Smooth muscle cell (in vitro differentiated cells): ENCODE data around the gene TBKBP1. TPM values are rescaled to one million over a fixed set of nuclear protein-coding genes. Genes with fewer than 3 reads are reported as not detected.

ENCODE experiments used
- DNase-seq: peaks from one replicate; lab custom pipeline; 2025; ENCODE audit not compliant: unreplicated experiment; lab: John Stamatoyannopoulos, UW
- H2AFZ ChIP-seq: fragments of 200-600 bp; sonication (generic); 2 replicates; pipeline ENCODE4 v1.6.0; 2016; ENCODE audit warnings: antibody characterized with exemption, low read depth, mild to moderate bottlenecking
- H3F3A ChIP-seq: fragments of 200-600 bp; sonication (generic); 2 replicates; pipeline ENCODE4 v1.6.0; 2017; ENCODE audit warnings: antibody characterized with exemption, low read depth
- H3K27ac ChIP-seq: fragments of 200-600 bp; sonication (generic); 2 replicates; pipeline ENCODE4 v1.5.1; 2016; ENCODE audit warnings: low read depth, mild to moderate bottlenecking
- H3K27me3 ChIP-seq: fragments of 200-600 bp; sonication (generic); 2 replicates; pipeline ENCODE4 v1.6.1; 2016; ENCODE audit warnings: low read depth, mild to moderate bottlenecking
- H3K36me3 ChIP-seq: fragments of 200-600 bp; sonication (generic); 2 replicates; pipeline ENCODE4 v1.5.1; 2016; ENCODE audit warnings: low read depth
- H3K4me1 ChIP-seq: fragments of 200-600 bp; sonication (generic); 2 replicates; pipeline ENCODE4 v1.5.1; 2016; ENCODE audit warnings: low read depth
- H3K4me2 ChIP-seq: fragments of 200-600 bp; sonication (generic); 2 replicates; pipeline ENCODE4 v1.6.0; 2016; ENCODE audit warnings: mild to moderate bottlenecking
- H3K4me3 ChIP-seq: fragments of 200-600 bp; sonication (generic); 2 replicates; pipeline ENCODE4 v1.5.1; 2016; ENCODE audit warnings: mild to moderate bottlenecking
- H3K79me2 ChIP-seq: fragments of 200-600 bp; sonication (generic); 2 replicates; pipeline ENCODE4 v1.6.0; 2016; ENCODE audit warnings: low read depth, mild to moderate bottlenecking
- H3K9ac ChIP-seq: fragments of 200-600 bp; sonication (generic); 2 replicates; pipeline ENCODE4 v1.6.0; 2016; ENCODE audit warnings: low read depth
- H3K9me3 ChIP-seq: fragments of 200-600 bp; sonication (generic); replicated peaks from 2 replicates; pipeline ENCODE4 v1.5.1; 2016; ENCODE audit warnings: low read depth
- H4K20me1 ChIP-seq: fragments of 200-600 bp; sonication (generic); 2 replicates; pipeline ENCODE4 v1.6.0; 2016; ENCODE audit warnings: low read depth
- CTCF ChIP-seq: fragments of 200-600 bp; sonication (generic); IDR thresholded peaks from 2 replicates; pipeline ENCODE4 v1.5.1; 2017; ENCODE audit warnings: borderline replicate concordance, mild to moderate bottlenecking, antibody characterized with exemption; ENCODE audit not compliant: insufficient read depth, poor library complexity, severe bottlenecking
- WGBS: methylation state at CpG from one replicate; pipeline ENCODE4 v1.1.7; 2016; ENCODE audit warnings: low lambda C conversion rate; 5-methylcytosine and 5-hydroxymethylcytosine counted together
- polyA plus RNA-seq: library from polyadenylated mRNA; unstranded; fragments of >200 nt; fragmentation: Nextera tagmentation; extraction: Ambion mirVana; gene quantifications from 2 replicates; pipeline ENCODE4 v1.2.1, GENCODE V29; 2016
- total RNA-seq: library from RNA; depleted of rRNA; stranded (reverse); fragments of >200 nt; gene quantifications from 2 replicates; pipeline ENCODE4 v1.2.3, GENCODE V29; 2014

TBKBP1 gene
- total and polyA plus RNA-seq, 2 experiments from 2014 or later: 5.8 to 7.7 TPM

GRCh38 chr17:47699536-47699840, 5.5 kb downstream of the TBKBP1 start:
- DNase-seq: no peak
- Histone ChIP-seq H3F3A (peaks cover 5% of the 10 kb centered on the region), H3K79me2 (no peaks in the 10 kb centered on the region), H3K4me3 (no peak overlapping the region), H3K9ac (no peak overlapping the region), H3K27ac (no peak overlapping the region), H3K9me3 (no peaks in the 10 kb centered on the region), H3K27me3 (no peaks in the 10 kb centered on the region), H3K4me1 (peaks cover 15% of the 10 kb centered on the region), H2AFZ (no peak overlapping the region), H3K36me3 (no peaks in the 10 kb centered on the region), H3K4me2 (no peak overlapping the region), H4K20me1 (peaks cover 9% of the 10 kb centered on the region)
- no peak for TF ChIP-seq CTCF
- WGBS: 99% methylated on average over 4 of the region's 4 CpGs

- H3K79me2 ChIP-seq: no peaks in the 10 kb centered on the region
- peaks cover 14% of the 10 kb centered on the region for H4K20me1 ChIP-seq
- no peaks in the 10 kb centered on the region for H3K27me3 ChIP-seq
- H3F3A ChIP-seq: peaks cover 5% of the 10 kb centered on the region
- H3K9me3 ChIP-seq: no peaks in the 10 kb centered on the region
- TF ChIP-seq CTCF: no peak
- H3K4me3 ChIP-seq: no peak overlapping the region
- DNase-seq: no peak
- H3K36me3 ChIP-seq: no peaks in the 10 kb centered on the region
- no peak overlapping the region for H3K4me2 ChIP-seq
- no peak overlapping the region for H3K27ac ChIP-seq
- no peak overlapping the region for H3K9ac ChIP-seq
- no peak overlapping the region for H2AFZ ChIP-seq
- 92% methylated on average over 13 of the region's 13 CpGs for WGBS
- peaks cover 10% of the 10 kb centered on the region for H3K4me1 ChIP-seq
These were observed 6.8 kb downstream of the TBKBP1 start for GRCh38 chr17:47700471-47701449.

- no peak overlapping the region for H3K4me3 ChIP-seq
- no peaks in the 10 kb centered on the region for H3K27me3 ChIP-seq
- H2AFZ ChIP-seq: no peak overlapping the region
- WGBS: 75% methylated on average over 4 of the region's 4 CpGs
- peaks cover 18% of the 10 kb centered on the region for H4K20me1 ChIP-seq
- no peak for DNase-seq
- H3K79me2 ChIP-seq: no peaks in the 10 kb centered on the region
- no peaks in the 10 kb centered on the region for H3K9me3 ChIP-seq
- H3K9ac ChIP-seq: no peak overlapping the region
- peaks cover 10% of the 10 kb centered on the region for H3K4me1 ChIP-seq
- TF ChIP-seq CTCF: no peak
- no peak overlapping the region for H3K27ac ChIP-seq
- H3F3A ChIP-seq: peaks cover 1% of the 10 kb centered on the region
- no peak overlapping the region for H3K4me2 ChIP-seq
- no peaks in the 10 kb centered on the region for H3K36me3 ChIP-seq
These were observed 7.6 kb downstream of the TBKBP1 start for GRCh38 chr17:47701608-47702007.
